Activated T-cell treated with anti-CD3 and anti-CD28 coated beads, Interleukin-2, amount 50 U/mL, for 24 hours (primary cell): ENCODE results near the gene LMF1.

Experiments
- DNase-seq: peaks from one replicate; pipeline ENCODE4 v3.0.0-alpha.2; 2020
- H3K27ac Mint-ChIP-seq: 2 replicates; pipeline ENCODE4 v1.8.0; 2020; ENCODE audit warnings: mild to moderate bottlenecking, mixed read lengths
- H3K27me3 Mint-ChIP-seq: 2 replicates; pipeline ENCODE4 v1.8.0; 2020; ENCODE audit warnings: mixed read lengths
- H3K36me3 Mint-ChIP-seq: 2 replicates; pipeline ENCODE4 v1.8.0; 2020; ENCODE audit warnings: low read depth, mixed read lengths
- H3K4me1 Mint-ChIP-seq: 2 replicates; pipeline ENCODE4 v1.8.0; 2020; ENCODE audit warnings: low read depth, mixed read lengths
- H3K4me3 Mint-ChIP-seq: 2 replicates; pipeline ENCODE4 v1.8.0; 2020; ENCODE audit warnings: mild to moderate bottlenecking, moderate library complexity, mixed read lengths
- H3K9me3 Mint-ChIP-seq: 2 replicates; pipeline ENCODE4 v1.8.0; 2020; ENCODE audit warnings: mixed read lengths

LMF1 gene

GRCh38 chr16:970766-971581, at the start of gene LMF1:
LMF1 (minus strand) TSS chr16:970984; CDS start chr16:970980, 4 bp downstream.
- H3K4me1 Mint-ChIP-seq = peaks cover 31% of the 10 kb centered on the region
- H3K9me3 Mint-ChIP-seq = no peaks in the 10 kb centered on the region
- peaks cover 36% of the 10 kb centered on the region for H3K36me3 Mint-ChIP-seq
- H3K27ac Mint-ChIP-seq = peak within 1 kb of the TSS; percentile 84
- H3K27me3 Mint-ChIP-seq = peaks cover 2% of the 10 kb centered on the region
- peak within 1 kb of the TSS; percentile 84 for H3K4me3 Mint-ChIP-seq
- peak; percentile 98 for DNase-seq

- Mint-ChIP-seq H3K27ac (no peak overlapping the region), H3K36me3 (no peaks in the 10 kb centered on the region), H3K4me3 (no peak overlapping the region), H3K27me3 (no peaks in the 10 kb centered on the region), H3K9me3 (no peaks in the 10 kb centered on the region), H3K4me1 (no peaks in the 10 kb centered on the region)
- DNase-seq = no peak
Measured at GRCh38 chr16:1020091-1020399, 49.3 kb upstream of the LMF1 start.

GRCh38 chr16:1019231-1020090, 48.7 kb upstream of the LMF1 start:
- Mint-ChIP-seq H3K4me3 (no peak overlapping the region), H3K27ac (no peak overlapping the region), H3K36me3 (no peaks in the 10 kb centered on the region), H3K9me3 (no peaks in the 10 kb centered on the region), H3K27me3 (no peaks in the 10 kb centered on the region), H3K4me1 (no peaks in the 10 kb centered on the region)
- no peak for DNase-seq

- Mint-ChIP-seq H3K9me3 (no peaks in the 10 kb centered on the region), H3K36me3 (no peaks in the 10 kb centered on the region), H3K4me1 (no peaks in the 10 kb centered on the region), H3K4me3 (no peak overlapping the region), H3K27me3 (no peaks in the 10 kb centered on the region), H3K27ac (no peak overlapping the region)
- DNase-seq = no peak
Measured at GRCh38 chr16:1018447-1019198, 47.8 kb upstream of the LMF1 start.

GRCh38 chr16:1014771-1015495, 44.1 kb upstream of the LMF1 start:
- no peak for DNase-seq
- Mint-ChIP-seq H3K27me3 (peaks cover 3% of the 10 kb centered on the region), H3K9me3 (no peaks in the 10 kb centered on the region), H3K27ac (no peak overlapping the region), H3K4me3 (no peak overlapping the region), H3K36me3 (no peaks in the 10 kb centered on the region), H3K4me1 (no peaks in the 10 kb centered on the region)

- Mint-ChIP-seq H3K9me3 (no peaks in the 10 kb centered on the region), H3K27ac (no peak overlapping the region), H3K4me3 (no peak overlapping the region), H3K27me3 (peaks cover 3% of the 10 kb centered on the region), H3K4me1 (no peaks in the 10 kb centered on the region), H3K36me3 (no peaks in the 10 kb centered on the region)
- DNase-seq = no peak
Measured at GRCh38 chr16:1014221-1014620, 43.4 kb upstream of the LMF1 start.

GRCh38 chr16:1013593-1013900, 42.8 kb upstream of the LMF1 start:
- Mint-ChIP-seq H3K27me3 (peaks cover 3% of the 10 kb centered on the region), H3K4me3 (no peak overlapping the region), H3K27ac (no peak overlapping the region), H3K9me3 (no peaks in the 10 kb centered on the region), H3K4me1 (no peaks in the 10 kb centered on the region), H3K36me3 (no peaks in the 10 kb centered on the region)
- no peak for DNase-seq

GRCh38 chr16:1012722-1013592, 42.2 kb upstream of the LMF1 start:
- Mint-ChIP-seq H3K4me1 (no peaks in the 10 kb centered on the region), H3K9me3 (no peaks in the 10 kb centered on the region), H3K36me3 (no peaks in the 10 kb centered on the region), H3K4me3 (no peak overlapping the region), H3K27me3 (peaks cover 3% of the 10 kb centered on the region), H3K27ac (no peak overlapping the region)
- DNase-seq = no peak

- no peak overlapping the region for H3K27ac Mint-ChIP-seq
- H3K9me3 Mint-ChIP-seq = no peaks in the 10 kb centered on the region
- H3K4me3 Mint-ChIP-seq = no peak overlapping the region
- no peaks in the 10 kb centered on the region for H3K36me3 Mint-ChIP-seq
- no peaks in the 10 kb centered on the region for H3K4me1 Mint-ChIP-seq
- H3K27me3 Mint-ChIP-seq = peaks cover 3% of the 10 kb centered on the region
- DNase-seq = no peak
Measured at GRCh38 chr16:1012135-1012534, 41.4 kb upstream of the LMF1 start.

- DNase-seq = no peak
- Mint-ChIP-seq H3K9me3 (no peaks in the 10 kb centered on the region), H3K4me3 (no peak overlapping the region), H3K27ac (no peak overlapping the region), H3K4me1 (no peaks in the 10 kb centered on the region), H3K36me3 (no peaks in the 10 kb centered on the region), H3K27me3 (peaks cover 3% of the 10 kb centered on the region)
Measured at GRCh38 chr16:1011316-1012082, 40.7 kb upstream of the LMF1 start.

- DNase-seq = no peak
- Mint-ChIP-seq H3K36me3 (no peaks in the 10 kb centered on the region), H3K27me3 (peaks cover 3% of the 10 kb centered on the region), H3K9me3 (no peaks in the 10 kb centered on the region), H3K27ac (no peak overlapping the region), H3K4me3 (no peak overlapping the region), H3K4me1 (peaks cover 5% of the 10 kb centered on the region)
Measured at GRCh38 chr16:1010815-1011214, 40.0 kb upstream of the LMF1 start.

- Mint-ChIP-seq H3K9me3 (no peaks in the 10 kb centered on the region), H3K4me3 (no peak overlapping the region), H3K27me3 (peaks cover 3% of the 10 kb centered on the region), H3K4me1 (peaks cover 11% of the 10 kb centered on the region), H3K36me3 (no peaks in the 10 kb centered on the region), H3K27ac (no peak overlapping the region)
- DNase-seq = no peak
Measured at GRCh38 chr16:1010251-1010650, 39.5 kb upstream of the LMF1 start.
